HG03159 (cell line): ENCODE data around the gene OGFOD3.
"Not testable (repeated sequence)": the region's sequence is repeated elsewhere in the genome, so short reads cannot be mapped to it uniquely, and the experiment has no call there.

Source experiments
- ATAC-seq: cut with Tn5 transposase; IDR thresholded peaks from one replicate; pipeline ENCODE4 v1.9.1; 2021; ENCODE audit warnings: mild to moderate bottlenecking, moderate library complexity; ENCODE audit not compliant: unreplicated experiment

OGFOD3 gene

DNA sequence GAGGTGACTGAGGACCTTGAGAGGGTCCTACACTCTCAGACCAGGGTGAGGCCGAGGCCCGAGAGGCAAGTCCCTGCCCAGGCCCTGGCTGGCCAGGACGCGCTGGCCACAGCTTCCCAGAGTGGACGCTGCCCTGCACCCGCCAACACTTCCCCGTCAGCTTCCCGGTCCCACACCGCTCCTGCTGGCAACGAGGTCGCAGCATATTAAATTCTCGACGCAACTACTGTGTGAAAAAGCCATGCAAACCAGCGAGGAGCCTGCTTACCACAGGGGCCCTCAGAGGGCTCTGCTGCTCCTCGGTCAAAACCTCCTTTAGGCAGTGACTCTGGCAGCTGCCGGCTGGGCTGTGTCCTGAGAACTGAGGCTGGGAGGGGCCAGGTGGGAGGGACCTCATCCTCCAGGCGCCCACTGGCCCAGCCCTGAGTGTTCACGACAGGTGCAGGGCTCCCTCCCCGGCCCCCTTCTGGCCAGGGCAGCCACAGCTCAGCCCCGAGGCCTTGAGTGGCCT, 61.5 kb downstream of the OGFOD3 start:
- ATAC-seq: no peak

DNA sequence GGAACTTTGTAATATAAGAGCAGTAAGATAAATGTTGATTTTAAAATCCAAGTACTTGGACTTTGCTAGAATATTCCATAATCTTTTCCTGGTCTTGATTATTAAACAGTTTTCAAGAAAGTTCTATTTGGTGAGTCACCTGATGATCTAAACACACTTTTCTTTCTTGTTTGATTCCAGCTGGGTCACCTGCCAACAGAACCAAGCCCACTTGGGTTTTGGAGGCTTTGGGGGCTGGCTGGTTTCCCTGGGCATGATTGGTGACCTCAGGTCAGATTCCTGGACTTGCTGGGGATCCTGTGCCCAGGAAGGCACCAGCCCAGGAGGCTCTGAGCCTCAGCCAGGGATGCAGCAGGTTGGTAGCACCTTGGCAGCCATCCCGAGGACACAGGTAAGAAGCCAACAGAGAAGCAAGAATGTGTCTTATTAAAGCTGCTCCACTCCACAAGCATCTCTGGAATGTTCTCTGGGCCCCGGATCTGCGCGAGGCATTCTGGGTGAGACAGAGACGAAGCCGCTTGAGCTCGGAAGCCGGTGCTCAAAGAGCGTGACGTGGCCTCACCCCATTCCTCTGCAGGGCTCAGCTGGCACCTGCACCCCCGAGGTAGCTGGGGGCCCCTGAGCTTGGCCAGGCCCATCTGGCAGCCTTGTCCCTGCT, 62.5 kb downstream of the OGFOD3 start:
- no peak for ATAC-seq

DNA sequence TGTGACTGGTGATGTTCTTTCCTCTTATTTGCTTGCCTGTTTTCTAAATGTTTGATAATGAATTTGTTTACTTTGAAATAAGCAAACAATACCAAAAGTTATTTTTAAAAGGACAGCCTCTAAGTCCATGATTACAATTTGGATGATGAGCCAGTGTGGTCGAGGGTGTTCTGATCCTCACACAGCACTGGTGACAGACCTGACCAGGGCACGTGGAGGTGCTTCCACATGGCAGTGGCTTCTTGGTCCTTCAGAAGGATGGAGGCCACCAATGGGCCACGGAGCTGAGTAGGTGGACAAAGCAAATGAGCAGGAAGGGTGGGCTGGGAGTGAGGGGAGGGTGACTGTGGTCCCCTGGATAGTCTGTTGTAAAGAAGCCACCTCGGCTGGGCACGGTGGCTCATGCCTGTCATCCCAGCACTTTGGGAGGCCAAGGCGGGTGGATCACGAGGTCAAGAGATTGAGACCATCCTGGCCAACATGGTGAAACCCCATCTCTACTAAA, 63.5 kb downstream of the OGFOD3 start:
- no peak for ATAC-seq

DNA sequence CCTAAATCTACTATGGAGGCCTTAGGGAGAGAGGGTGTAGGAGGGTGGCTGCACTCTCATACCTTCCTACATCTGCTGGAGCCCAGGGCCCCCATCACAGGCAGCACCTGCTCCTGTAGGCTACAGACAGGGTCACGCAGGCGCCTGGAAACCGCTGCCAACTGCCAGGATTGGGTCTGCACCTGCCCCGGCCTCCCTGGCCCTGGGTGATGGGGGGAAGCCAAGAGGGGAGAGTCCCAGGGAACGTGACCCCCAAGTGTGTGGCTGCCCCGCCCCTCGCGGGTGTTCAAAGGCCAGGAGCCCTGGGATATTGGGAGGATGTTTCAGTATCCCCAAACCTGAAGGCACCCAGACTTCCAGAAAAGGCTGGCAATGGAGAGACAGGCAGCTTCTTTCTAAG, 64.9 kb downstream of the OGFOD3 start:
- no peak for ATAC-seq

DNA sequence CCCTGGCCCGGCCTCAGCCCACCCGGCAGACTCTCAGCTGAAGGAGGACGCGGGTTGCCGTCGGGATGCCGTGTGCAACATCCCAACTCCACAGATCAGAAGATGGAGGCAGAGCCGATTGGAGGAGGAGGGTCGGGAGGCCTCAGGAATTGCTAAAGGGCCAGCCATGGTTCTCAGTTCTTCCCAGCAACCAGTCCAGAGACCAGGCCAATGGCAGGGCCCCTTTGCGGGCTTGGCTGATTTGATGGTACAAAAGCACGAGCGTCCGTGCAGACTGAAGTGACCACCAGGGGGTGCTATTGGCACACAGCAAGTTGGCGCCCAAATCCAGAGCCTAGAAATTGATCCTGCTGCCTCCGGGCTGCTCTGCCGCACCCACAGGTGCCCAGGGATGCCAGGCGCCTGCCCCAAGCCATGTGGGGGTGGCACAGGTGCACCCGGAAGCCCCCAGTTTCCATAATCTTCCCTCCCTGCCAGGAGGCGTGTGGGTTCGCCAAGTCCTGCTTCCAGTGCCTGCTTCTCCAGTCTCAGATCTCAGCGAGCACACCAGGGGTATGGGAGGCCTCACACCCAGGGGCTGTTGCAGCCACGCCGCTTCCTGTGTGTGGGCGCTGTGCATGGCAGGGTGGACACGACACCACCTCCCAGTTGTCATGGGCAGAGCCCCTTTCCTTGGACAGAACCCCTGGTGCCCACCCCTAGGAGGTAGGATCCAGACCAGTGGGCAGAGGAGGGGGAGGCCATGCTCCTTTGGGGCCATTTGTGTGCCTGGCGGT, 66.5 kb downstream of the OGFOD3 start:
- peak; percentile 40 for ATAC-seq

DNA sequence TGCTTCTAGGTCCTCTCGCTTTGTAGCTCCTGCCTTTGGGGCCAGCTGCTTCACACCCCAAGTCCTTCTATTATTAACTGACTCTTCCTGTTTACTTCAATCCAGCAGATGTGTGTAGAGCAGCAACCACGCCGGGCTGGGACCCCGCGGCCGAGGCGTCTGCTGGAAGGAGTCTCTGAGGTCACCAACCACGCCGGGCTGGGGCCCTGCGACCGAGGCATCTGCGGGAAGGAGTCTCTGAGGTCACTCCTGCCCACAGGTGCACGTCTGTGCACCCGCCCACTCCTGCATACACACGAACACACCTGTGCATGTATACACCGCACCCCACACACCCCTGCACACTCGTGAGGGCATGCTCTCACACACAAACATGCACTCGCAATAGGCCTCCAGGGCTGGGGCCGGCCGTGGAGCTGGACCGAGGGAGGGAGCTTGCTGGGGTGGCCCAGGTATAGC, 67.1 kb downstream of the OGFOD3 start:
- peak; percentile 55 for ATAC-seq

DNA sequence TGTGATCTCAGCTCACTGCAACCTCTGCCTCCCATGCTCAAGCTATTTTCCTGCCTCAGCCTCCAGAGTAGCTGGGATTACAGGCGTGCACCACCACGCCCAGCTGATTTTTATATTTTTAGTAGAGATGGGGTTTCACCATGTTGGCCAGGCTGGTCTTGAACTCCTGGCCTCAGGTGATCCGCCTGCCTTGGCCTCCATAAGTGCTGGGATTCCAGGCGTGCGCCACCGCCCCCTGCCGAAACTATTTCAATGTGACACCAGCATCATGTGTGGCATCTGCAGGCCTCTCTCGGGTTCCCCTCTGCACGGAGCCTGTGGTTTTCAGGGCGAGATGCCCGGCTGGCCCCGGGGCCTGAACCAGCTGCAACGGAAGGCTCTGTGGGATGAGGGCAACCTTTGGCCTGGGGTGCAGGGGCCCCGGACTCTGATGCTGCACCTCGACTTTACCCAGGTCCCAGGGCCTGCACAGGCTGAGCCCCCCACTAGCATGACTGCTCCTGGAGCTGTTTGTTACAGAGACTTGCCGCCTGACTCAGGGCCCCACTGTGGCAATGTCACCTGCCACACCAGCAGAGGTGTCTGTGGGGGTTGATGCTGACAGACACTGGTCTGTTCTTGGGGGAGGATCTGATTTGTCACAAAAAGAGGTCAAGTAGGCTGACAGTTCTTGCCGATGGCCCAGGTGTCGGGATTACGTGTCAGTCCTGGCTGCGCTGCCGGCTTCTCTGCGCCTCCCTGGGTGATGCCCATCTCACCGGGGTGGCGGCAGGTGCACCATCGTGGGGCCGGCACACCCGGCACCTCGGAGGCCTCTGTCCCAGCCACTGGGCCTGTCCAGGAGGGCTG, 68.0 kb downstream of the OGFOD3 start:
- ATAC-seq: no peak

DNA sequence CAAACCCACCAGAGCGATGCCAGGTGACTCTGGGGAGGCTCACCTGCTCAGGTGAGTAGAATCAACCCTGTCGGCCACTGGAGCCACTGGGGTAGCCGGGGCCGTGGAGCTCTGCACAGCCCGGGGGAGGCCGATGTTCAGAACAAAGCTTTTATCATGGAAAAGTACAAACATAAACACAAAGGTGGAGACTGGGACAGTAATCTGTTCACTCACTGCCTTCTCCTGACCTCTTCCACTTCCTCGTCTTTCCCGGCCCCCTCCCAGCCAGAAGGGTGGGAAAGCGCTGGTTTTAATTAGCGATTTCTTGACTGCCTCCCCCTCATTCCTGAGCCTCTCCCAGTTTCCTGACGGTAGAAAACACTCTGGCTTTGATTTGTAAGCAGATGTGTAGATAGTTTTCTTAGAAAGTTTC, 69.1 kb downstream of the OGFOD3 start:
- ATAC-seq: no peak

DNA sequence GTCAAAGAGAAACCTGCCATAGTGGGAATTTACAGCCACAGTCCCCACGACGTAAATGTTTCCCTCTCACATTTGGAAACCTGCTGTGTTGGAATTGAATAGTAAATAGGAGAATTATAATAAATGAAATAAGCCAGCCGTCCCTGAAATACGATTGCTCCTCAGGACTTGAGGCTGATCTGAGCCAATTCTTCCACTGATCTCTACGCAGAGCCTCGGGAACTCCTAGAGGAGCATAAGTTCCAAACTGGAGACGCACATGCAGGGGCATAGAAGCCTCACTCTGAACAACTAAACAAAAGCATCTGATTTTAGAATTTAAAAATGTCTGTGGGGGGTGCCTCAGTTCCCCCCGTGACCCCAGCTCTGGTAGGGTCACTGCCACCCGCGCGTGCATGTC, 69.5 kb downstream of the OGFOD3 start:
- no peak for ATAC-seq

DNA sequence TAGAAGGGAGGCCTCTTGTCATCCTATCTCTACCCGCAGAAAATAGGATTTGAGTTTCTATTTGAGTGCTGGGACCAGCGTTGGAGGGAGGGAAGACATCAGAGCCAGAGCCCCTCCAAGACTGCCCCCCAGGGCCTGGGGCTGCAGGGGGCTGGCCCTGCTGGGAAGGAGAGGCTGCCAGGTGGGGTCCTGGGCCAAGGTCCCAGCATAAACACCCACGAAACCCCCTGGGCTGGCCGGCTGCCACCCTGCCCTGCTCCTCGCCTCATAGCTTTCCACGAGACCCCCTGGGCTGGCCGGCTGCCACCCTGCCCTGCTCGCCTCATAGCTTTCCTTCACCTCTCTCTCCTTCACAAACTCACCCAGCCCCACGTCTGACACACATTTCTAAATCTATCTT, 70.0 kb downstream of the OGFOD3 start:
- no peak for ATAC-seq

DNA sequence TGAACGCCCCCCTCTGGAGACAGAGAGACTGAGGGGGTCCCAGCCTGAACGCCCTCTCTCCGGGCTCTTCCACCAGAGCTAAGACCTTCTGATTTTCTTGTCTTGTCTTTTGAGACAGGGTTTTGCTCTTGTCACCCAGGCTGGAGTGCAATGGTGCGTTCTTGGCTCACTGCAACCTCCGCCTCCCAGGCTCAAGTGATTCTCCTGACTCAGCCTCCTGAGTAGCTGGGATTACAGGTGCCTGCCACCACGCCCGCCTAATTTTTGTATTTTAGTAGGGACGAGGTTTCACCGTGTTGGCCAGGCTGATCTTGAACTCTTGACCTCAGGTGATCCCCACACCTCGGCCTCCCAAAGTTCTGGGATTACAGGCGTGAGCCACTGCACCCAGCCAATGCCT, 70.4 kb downstream of the OGFOD3 start:
- ATAC-seq: not testable (repeated sequence)

DNA sequence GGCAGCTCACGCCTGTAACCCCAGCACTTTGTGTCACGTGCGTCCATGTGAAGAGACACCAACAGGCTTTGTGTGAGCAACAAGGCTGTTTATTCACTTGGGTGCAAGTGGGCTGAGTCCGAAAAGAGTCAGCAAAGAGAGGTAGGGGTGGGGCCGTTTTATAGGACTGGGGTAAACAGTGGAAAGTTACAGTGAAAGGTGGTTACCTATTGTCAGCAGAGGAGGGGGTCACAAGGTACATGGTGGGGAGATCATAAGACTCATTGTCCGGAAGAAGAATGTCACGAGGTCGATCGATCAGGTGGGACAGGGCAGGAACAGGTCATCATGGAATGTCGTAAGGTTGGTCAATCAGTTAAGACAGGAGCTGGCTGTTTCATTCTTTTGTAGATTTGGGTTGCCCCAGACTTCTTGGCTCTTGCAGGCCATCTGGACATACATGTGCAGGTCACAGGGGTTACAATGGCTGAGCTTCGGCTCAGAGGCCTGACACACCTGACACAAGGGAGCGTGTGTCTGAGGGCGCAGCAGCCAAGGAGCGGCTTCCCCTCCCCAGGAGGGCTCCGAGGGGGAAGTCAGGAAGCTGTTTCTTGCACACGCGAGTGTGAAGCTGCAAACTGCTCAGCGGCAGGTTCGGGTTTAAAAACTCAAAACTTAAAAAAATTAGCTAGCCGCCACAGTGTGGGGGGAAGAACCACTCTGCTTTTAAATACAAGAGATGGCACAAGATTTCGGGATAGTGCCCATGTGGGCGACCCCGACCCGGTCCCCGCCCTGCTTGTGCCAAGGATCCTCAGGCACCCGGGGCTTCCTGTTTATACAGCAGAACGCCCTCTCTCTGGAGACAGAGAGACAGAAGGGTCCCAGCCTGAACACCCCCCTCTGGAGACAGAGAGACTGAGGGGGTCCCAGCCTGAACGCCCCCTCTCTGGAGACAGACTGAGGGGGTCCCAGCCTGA, 71.8 kb downstream of the OGFOD3 start:
- no peak for ATAC-seq

DNA sequence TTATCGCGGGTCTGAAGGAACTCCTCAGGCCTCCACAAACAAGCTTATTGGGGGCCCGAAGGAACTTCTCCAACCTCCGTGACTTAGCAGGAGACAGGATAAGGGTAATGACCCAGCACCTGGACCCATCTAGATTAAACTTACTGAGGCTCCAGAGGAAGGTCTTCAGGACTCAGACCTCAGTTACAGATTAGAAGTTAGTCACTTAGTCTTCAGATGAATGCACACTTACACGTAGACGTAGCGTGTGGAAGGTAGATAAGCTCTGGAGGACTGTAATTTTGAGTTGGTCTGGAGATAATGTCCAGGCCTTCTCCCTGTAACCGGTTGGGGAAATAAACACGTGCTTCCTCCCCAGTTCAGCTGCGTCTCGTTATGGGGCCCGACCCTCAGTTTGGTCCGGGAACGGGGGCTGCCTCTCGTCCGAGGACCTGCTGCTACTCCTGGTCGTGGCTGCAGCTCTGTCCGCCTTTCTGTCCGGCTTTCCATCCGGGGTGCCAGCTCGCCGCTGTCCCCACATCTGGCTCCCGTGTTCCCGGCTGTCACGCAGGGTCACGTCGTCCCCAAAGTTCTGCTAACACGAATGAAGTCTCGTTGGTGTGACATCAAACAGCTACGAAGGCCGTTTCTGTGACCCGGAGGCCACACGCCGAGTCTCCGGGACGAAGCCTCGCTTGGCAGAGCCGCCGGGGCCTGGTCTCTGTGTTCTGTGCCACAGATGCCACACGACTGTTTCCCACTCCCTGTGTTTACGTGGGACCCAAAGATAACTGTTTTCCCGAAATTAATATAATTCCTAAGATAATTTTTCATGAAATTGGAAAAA, 73.0 kb downstream of the OGFOD3 start:
- ATAC-seq: no peak

DNA sequence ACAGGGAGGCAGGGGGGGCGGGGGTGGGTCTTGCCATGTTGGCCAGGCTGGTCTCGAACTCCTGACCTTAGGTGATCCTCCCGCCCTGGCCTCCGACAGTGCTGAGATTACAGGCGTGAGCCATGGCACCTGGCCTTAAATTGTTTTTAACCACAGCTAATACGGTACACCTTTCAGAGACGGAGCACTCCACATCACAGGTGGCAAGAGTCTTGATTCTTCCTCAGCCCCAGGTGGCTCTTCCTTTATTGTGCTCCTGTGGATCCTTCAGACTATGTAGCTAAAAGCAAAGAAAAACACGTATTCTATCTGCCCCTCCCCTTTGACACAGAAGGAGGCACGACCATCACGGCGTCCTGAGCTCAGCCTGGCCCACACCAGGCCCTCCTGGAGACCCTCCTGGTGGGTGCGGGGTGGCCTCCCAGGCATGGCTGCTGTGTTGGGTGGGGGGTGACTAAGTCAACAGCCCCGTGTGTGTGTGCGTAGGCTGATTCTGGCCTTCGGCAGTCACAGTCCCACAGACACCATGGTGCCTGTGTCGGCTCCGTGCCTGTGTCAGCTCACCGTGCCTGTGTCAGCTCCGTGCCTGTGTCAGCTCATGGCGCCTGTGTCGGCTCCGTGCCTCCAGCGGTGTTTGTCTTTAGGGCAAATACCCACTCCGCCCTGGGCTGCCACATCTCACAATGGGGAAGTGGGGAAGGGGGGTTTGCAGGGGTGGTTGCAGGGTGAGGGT, 74.0 kb downstream of the OGFOD3 start:
- ATAC-seq: no peak

DNA sequence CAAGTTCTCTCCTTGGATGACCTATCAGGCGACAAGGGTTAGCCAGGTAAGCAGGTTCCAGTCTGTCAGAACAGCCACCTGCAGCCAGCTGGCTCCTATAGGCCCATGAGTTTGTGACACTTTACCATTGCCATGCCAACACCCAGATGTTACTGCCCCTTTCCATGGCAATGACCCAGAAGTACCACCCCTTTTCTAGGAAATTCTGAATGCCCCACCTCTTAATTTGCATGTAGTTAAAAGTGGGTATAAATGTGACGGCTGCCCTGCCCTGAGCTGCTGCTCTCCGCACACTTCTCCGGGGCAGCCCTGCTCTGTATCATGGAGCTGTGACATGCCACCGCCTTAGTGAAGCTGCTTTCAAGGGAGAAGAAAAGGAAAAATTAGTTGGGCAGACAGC, 74.8 kb downstream of the OGFOD3 start:
- ATAC-seq: no peak

DNA sequence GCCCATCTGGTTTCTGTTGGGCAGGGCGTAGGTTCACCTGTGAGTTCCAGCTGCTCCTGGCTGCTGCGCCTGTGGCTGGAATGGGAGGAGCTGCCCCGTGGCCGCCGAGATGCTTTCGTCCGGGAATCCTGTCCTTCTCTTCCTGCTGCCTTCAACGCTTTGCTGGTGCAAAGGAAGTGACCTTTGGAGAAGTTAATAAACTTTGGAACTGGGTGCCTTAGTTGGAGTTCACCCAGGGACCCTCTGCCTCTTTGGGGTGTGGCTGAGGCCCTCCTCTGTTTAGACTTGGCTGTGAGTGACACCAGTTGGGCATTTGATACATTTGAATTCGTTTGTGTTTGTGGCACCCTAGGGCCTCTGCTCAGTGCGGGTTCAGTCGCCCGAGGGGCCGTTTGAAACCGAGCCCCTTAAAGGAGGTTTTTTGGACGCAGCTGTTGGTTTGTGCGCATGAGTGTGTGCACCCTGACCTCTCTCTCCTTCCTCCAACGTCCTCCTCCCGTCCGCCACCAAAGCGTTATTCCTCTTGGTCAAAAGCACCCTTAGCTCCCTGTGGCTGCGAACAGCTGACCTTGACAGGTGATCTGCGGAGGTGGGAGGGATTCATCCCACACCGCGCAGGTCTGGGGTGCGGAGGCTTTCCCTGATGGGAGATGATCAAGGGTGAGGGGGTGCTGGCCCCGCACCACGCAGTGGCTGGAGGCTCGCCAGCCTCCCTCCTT, 75.9 kb downstream of the OGFOD3 start:
- ATAC-seq: no peak

DNA sequence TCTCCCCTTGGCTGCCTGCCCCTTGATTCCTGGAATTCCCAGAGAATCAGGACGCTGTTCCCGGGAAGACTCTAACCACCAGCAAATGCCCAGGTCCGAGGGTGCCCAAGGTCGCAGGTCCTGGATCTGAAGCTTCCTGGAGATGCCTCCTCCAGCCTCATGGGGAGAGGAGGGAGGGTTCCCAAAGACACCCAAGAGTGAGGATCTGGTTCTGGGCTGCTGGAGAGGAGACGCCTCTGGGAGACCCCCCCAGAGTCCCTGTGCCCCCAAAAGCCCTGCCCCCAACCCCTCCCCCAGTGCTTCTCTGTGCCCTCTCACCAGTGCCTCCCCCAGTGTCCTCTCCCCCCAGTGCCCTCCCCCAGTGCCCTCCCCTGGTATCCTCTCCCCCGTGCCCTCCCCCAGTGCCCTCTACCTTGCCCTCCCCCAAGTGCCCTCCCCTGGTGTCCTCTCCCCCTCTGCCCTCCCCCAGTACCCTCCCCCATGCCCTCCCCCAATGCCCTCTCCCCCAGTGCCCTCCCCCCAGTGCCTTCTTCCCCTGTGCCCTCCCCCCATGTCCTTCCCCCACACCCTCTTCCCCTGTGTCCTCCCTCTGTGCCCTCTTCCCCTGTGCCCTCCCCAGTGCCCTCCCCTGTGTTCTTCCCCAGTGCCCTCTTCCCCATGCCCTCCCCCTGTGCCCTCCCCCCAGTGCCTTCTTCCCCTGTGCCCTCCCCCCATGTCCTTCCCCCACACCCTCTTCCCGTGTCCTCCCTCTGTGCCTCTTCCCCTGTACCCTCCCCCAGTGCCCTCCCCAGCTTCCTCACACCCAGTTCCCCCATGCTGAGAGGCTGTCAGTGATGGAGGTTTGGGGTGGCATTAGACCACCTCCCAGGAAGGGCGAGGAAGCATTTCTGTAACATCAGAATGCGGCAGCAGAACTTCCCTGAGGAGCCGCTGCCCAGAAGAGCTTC, 78.5 kb downstream of the OGFOD3 start:
- ATAC-seq: no peak
